Esophagus muscularis mucosa (tissue), 4 donors: Measurements from ENCODE around the gene TCF7L2. TPM values are rescaled to one million over a fixed set of nuclear protein-coding genes. Genes with fewer than 3 reads are reported as not detected.
A peak's percentile ranks its signal among the peaks of the same experiment; 100 is the strongest.

Experiments used
- DNase-seq: peaks from one replicate; pipeline ENCODE4 v3.0.0-alpha.2; 2017; ENCODE audit errors: extremely low spot score
- H3K27ac ChIP-seq, 4 donors: fragments of 200-600 bp; sonication (generic); replicated peaks in 1 of 4; 1 replicate in 3 of 4; 2 replicates in 1 of 4; pipeline ENCODE4 v1.5.1; 2016 to 2019; ENCODE audit warnings: mild to moderate bottlenecking in 1 of 4
- H3K27me3 ChIP-seq, 4 donors: fragments of 200-600 bp; sonication (generic); one replicate each; pipeline versions ENCODE4 v1.5.1 to v1.6.0; 2016 to 2019
- H3K36me3 ChIP-seq, 4 donors: fragments of 200-600 bp; sonication (generic); one replicate each; pipeline ENCODE4 v1.5.1; 2016 to 2019
- H3K4me1 ChIP-seq, 4 donors: fragments of 200-600 bp; sonication (generic); one replicate each; pipeline ENCODE4 v1.5.1; 2016 to 2019
- H3K4me3 ChIP-seq, 4 donors: fragments of 200-600 bp; sonication (generic); 1 replicate in 2 of 4; 2 replicates in 2 of 4; pipeline ENCODE4 v1.5.1; 2016 to 2019; ENCODE audit warnings: mild to moderate bottlenecking in 4 of 4, moderate library complexity in 1 of 4
- H3K9me3 ChIP-seq, 4 donors: fragments of 200-600 bp; sonication (generic); 1 replicate in 3 of 4; 2 replicates in 1 of 4; pipeline ENCODE4 v1.5.1; 2016 to 2019
- CTCF ChIP-seq, 3 experiments: fragments of 200-600 bp in 2 of 3; fragments of 450-650 bp in 1 of 3; sonication (generic) in 2 of 3; IDR thresholded peaks; one replicate each; pipeline ENCODE4 v1.5.1; 2017 to 2019; ENCODE audit warnings: antibody characterized with exemption in 3 of 3, mild to moderate bottlenecking in 2 of 3, moderate library complexity in 1 of 3
- EP300 ChIP-seq: sonication (generic); formaldehyde crosslinking; IDR thresholded peaks from one replicate; pipeline ENCODE4 v1.6.1; 2017; ENCODE audit warnings: antibody characterized with exemption
- POLR2A ChIP-seq: fragments of 450-650 bp; IDR thresholded peaks from one replicate; pipeline ENCODE4 v1.6.1; 2017; ENCODE audit warnings: antibody characterized with exemption, moderate library complexity, mild to moderate bottlenecking, low read depth
- POLR2AphosphoS5 ChIP-seq, 2 donors: sonication (generic); formaldehyde crosslinking; IDR thresholded peaks; one replicate each; pipeline ENCODE4 v1.6.1; 2017; ENCODE audit warnings: antibody characterized with exemption in 2 of 2
- WGBS: methylation state at CpG from one replicate; pipeline ENCODE4 v1.1.5; 2018; 5-methylcytosine and 5-hydroxymethylcytosine counted together
- intact Hi-C: fragments of 100-400 bp; cut with DNase I; formaldehyde crosslinking; loops from one replicate; pipeline ENCODE4 v1.15.1; 2023
- total RNA-seq, 4 donors: library from RNA; depleted of rRNA; stranded (reverse); fragments of >200 nt; gene quantifications; one replicate each; pipeline versions ENCODE4 v1.1.0 to v1.2.1, GENCODE V29; 2016

The TCF7L2 gene
- total RNA-seq, 4 donors from 2014 or later: 7.8 to 24.1 (median 19.2) TPM

- Histone ChIP-seq H3K4me1 (peaks cover 0 to 52% (median 36%) of the 10 kb centered on the region in 4 donors), H3K36me3 (no peaks in the 10 kb centered on the region), H3K27me3 (no peaks in the 10 kb centered on the region), H3K4me3 (no peak overlapping the region), H3K9me3 (no peaks in the 10 kb centered on the region), H3K27ac (peak overlapping the region in 3 of 4 donors; percentile 2 to 9 (median 3))
- no peak for DNase-seq
- TF ChIP-seq CTCF (IDR thresholded peaks at IDR 0.05) (no peak), EP300 (no peak), POLR2AphosphoS5 (IDR thresholded peaks at IDR 0.05) (no peak), POLR2A (no peak)
- WGBS: 78% methylated on average over 11 of the region's 11 CpGs
- intact Hi-C loops: loop anchor here (5.0 kb wide), 1 partner anchor 171 kb away; no protein-coding TSS in a partner anchor
Observed at GRCh38 chr10:113128450-113129070, 178.5 kb downstream of the TCF7L2 start.

DNA sequence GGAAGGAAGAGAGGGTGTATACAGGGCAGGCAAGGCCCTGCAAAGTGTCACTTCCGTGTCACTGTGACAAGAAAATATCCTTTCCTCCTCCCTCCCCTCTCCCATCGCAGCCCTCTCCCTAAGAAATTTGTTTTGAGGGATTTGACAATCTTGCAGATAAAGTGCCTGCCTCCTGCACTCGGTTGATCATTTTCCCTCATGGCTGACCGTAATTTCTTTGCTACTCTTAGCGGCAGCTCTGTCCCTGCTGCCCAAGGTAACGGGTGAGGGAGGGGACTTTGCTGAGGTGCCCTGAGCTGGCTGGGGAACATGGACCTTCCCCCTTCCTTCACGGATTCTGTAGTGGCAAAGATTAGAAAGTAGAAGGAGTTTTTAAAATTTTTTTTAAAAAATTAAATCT, 179.1 kb downstream of the TCF7L2 start:
- Histone ChIP-seq H3K27ac (peak overlapping the region in 2 of 4 donors; percentile 3 to 9), H3K27me3 (no peaks in the 10 kb centered on the region), H3K36me3 (no peaks in the 10 kb centered on the region), H3K4me1 (peaks cover 0 to 55% (median 42%) of the 10 kb centered on the region in 4 donors), H3K9me3 (no peaks in the 10 kb centered on the region), H3K4me3 (no peak overlapping the region)
- no peak for DNase-seq
- 81% methylated on average over 7 of the region's 7 CpGs for whole genome bisulfite sequencing
- intact Hi-C loops: loop anchor here (5.0 kb wide), 1 partner anchor 172 kb away; no protein-coding TSS in a partner anchor
- no peak for TF ChIP-seq CTCF (IDR thresholded peaks at IDR 0.05)
- no peak for TF ChIP-seq POLR2AphosphoS5 (IDR thresholded peaks at IDR 0.05)
- TF ChIP-seq POLR2A: no peak

DNA sequence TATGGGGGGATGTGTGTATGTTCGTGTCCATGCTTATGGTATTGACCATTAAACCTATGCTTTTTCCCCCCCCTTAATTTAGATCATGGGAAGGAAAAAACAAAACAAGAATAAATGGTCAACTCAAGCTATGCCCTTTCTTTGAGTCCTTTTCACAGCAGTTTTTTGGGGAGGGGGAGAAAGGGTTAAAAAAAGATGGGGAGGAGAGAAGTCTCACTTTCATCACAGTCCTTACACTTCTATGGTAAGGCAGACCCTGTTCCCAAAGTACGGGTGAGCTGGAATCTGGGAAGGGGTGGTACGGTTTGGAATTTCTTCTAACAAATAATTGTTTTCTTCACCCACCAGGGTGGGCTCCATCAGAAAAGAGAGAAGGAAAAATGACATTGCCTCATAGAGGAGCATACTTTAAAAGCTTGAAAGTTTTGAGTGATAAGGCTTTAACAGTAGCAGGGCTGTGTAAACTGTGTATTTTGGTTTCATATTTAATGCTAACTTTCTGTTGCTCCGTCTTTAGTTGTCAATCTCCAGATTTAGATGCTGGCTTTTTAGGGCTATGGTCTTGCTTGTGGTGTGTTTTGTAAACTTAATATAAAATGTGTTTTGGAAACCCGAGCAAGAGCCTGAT, 180.1 kb downstream of the TCF7L2 start:
- Histone ChIP-seq H3K27ac (peak overlapping the region in 1 of 4 donors; percentile 4), H3K9me3 (no peaks in the 10 kb centered on the region), H3K36me3 (no peaks in the 10 kb centered on the region), H3K4me3 (no peak overlapping the region), H3K4me1 (peaks cover 0 to 60% (median 48%) of the 10 kb centered on the region in 4 donors), H3K27me3 (no peaks in the 10 kb centered on the region)
- 88% methylated on average over 5 of the region's 5 CpGs for WGBS
- intact Hi-C loops: no loop called here
- TF ChIP-seq POLR2AphosphoS5 (IDR thresholded peaks at IDR 0.05) (no peak), EP300 (no peak)
- DNase-seq: no peak

DNA sequence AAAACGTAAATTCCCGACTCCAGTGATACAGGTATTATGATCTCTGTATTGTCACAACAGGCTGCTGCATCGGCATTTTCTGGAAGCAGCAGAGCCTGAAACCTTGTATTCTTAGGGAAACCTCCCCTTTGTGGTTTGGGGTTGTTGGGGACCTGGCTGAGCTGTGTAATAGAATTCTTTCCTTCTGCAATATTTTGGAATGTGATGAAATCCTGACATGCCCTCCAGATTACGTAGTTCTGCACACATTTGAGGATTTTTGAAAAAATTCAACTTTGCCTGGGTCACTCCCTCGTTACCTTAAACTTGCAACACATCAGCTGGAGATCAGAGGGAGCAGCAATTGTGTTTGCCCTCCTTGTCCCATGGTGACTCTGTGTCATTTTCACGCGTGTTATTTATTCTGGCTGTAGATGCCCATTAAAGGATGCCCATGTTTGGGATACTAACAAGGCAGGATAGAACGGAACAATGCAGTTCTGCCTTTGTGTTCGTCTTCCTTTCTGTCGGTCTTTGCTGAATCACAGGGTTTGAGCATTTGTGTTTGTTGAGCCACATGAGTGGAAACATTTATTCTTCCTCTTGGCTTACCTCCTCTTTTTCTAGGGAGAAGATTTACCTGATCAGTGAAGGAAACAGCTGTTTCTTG, 181.7 kb downstream of the TCF7L2 start:
- H3K36me3 ChIP-seq: no peaks in the 10 kb centered on the region
- no peaks in the 10 kb centered on the region for H3K27me3 ChIP-seq
- peaks cover 0 to 50% (median 43%) of the 10 kb centered on the region in 4 donors for H3K4me1 ChIP-seq
- WGBS: 65% methylated on average over 10 of the region's 10 CpGs
- no peak overlapping the region for H3K4me3 ChIP-seq
- DNase-seq: no peak
- H3K27ac ChIP-seq: peak overlapping the region; percentile 33 to 57 (median 44)
- intact Hi-C loops: no loop called here
- no peak for TF ChIP-seq CTCF (IDR thresholded peaks at IDR 0.05)
- TF ChIP-seq POLR2AphosphoS5 (IDR thresholded peaks at IDR 0.05): peak; percentile 8 to 43
- TF ChIP-seq POLR2A: no peak
- no peak for TF ChIP-seq EP300
- no peaks in the 10 kb centered on the region for H3K9me3 ChIP-seq

DNA sequence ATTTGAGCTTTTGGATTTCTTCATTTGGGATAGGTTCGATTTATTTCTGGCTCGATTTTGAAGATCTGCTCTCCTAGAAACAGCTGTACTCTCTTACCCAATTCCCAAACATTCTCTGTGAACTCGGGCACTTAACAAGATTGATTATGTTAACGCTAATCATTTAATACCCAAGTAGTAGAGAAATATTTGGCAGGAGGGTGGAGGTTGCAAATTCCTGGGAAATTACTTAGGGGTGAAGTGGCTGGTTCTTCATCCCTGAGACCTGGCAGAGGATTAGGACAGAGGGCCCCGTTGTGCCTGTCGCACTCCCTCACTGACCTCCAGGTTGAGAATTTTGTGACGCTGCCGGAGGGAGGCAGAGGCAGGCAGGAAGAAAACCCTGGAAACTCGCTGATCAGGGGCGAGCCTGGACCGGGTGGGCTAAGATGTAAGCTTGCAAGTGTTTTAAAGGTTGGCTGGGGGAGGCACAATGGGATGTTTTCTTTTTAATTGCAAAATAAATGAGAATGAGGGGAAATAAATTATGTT, 182.6 kb downstream of the TCF7L2 start:
- intact Hi-C loops: no loop called here
- Histone ChIP-seq H3K9me3 (no peaks in the 10 kb centered on the region), H3K4me3 (peak overlapping the region in 2 of 4 donors; percentile 1 to 17), H3K4me1 (peaks cover 0 to 44% (median 37%) of the 10 kb centered on the region in 4 donors), H3K27ac (peak overlapping the region; percentile 21 to 57 (median 46)), H3K36me3 (no peaks in the 10 kb centered on the region), H3K27me3 (no peaks in the 10 kb centered on the region)
- DNase-seq: no peak
- 48% methylated on average over 11 of the region's 11 CpGs for WGBS
- no peak for TF ChIP-seq EP300
- TF ChIP-seq POLR2AphosphoS5 (IDR thresholded peaks at IDR 0.05): no peak
- TF ChIP-seq POLR2A: no peak
- no peak for TF ChIP-seq CTCF (IDR thresholded peaks at IDR 0.05)
